ENCODE measurements around the gene EBP. TPM values are rescaled to one million over a fixed set of nuclear protein-coding genes. Genes with fewer than 3 reads are reported as not detected.

EBP gene
- total and polyA plus RNA-seq, 2 of the 8 experiments (the other 6 are each of a cell fraction or from before 2014, with no cell fraction given): 143 to 286 TPM

- TF ChIP-seq CHD7 (IDR thresholded peaks at IDR 0.05; ENCODE audit: insufficient replicate concordance, low read length): no peak
- no peak for TF ChIP-seq TBP (IDR thresholded peaks at IDR 0.05; ENCODE audit: low read depth, low read length)
- TF ChIP-seq E2F6 (IDR thresholded peaks at IDR 0.05): no peak
- no peak for TF ChIP-seq RBBP5 (IDR thresholded peaks at IDR 0.05; ENCODE audit: borderline replicate concordance, low read depth, low read length)
- no peak for TF ChIP-seq ATF2 (IDR thresholded peaks at IDR 0.05; ENCODE audit: low read length)
- no peak for TF ChIP-seq SAP30 (IDR thresholded peaks at IDR 0.05; ENCODE audit: insufficient read depth, insufficient replicate concordance, low read length)
- no peak for TF ChIP-seq BRCA1 (IDR thresholded peaks at IDR 0.05; ENCODE audit: low read depth, low read length)
Observed at GRCh38 chrX:48531358-48531959, 9.9 kb downstream of the EBP start (continued).
